Gastroesophageal sphincter (tissue), 3 donors: Measurements from ENCODE around the gene IMMP2L.

Source experiments
- CTCF ChIP-seq, 4 experiments: fragments of 200-600 bp in 2 of 4; fragments of 450-650 bp in 2 of 4; sonication (generic) in 1 of 4; IDR thresholded peaks; one replicate each; pipeline ENCODE4 v1.5.1; 2017 to 2019; ENCODE audit warnings: antibody characterized with exemption in 4 of 4, mild to moderate bottlenecking in 2 of 4, moderate library complexity in 2 of 4
- POLR2A ChIP-seq, 2 donors: fragments of 450-650 bp; IDR thresholded peaks; one replicate each; pipeline ENCODE4 v1.6.1; 2017; ENCODE audit warnings: antibody characterized with exemption in 2 of 2, mild to moderate bottlenecking in 2 of 2, moderate library complexity in 1 of 2
- POLR2AphosphoS5 ChIP-seq: sonication (generic); formaldehyde crosslinking; IDR thresholded peaks from one replicate; pipeline ENCODE4 v1.6.1; 2017; ENCODE audit warnings: antibody characterized with exemption

- no peak for TF ChIP-seq CTCF (IDR thresholded peaks at IDR 0.05)
- no peak for TF ChIP-seq POLR2AphosphoS5
- TF ChIP-seq POLR2A (IDR thresholded peaks at IDR 0.05), result no peak
Observed at GRCh38 chr7:111239437-111239836, 322.9 kb downstream of the IMMP2L start.
